Epithelial cell of esophagus (primary cell): ENCODE measurements around the gene GJB2.
A peak's percentile ranks its signal among the peaks of the same experiment; 100 is the strongest.

Source experiments
- DNase-seq: peaks from one replicate; pipeline ENCODE4 v3.0.0; 2010; ENCODE audit warnings: low read depth
- H3K4me3 ChIP-seq: 2 replicates; pipeline ENCODE4 v1.5.1; 2011; ENCODE audit warnings: mild to moderate bottlenecking, low read length, control low read depth
- CTCF ChIP-seq: IDR thresholded peaks from 2 replicates; pipeline ENCODE4 v1.5.1; 2011; ENCODE audit warnings: low read depth, mild to moderate bottlenecking, low read length, control low read depth, inconsistent platforms; ENCODE audit not compliant: insufficient read depth; ENCODE audit errors: missing control alignments

GJB2 gene

DNA sequence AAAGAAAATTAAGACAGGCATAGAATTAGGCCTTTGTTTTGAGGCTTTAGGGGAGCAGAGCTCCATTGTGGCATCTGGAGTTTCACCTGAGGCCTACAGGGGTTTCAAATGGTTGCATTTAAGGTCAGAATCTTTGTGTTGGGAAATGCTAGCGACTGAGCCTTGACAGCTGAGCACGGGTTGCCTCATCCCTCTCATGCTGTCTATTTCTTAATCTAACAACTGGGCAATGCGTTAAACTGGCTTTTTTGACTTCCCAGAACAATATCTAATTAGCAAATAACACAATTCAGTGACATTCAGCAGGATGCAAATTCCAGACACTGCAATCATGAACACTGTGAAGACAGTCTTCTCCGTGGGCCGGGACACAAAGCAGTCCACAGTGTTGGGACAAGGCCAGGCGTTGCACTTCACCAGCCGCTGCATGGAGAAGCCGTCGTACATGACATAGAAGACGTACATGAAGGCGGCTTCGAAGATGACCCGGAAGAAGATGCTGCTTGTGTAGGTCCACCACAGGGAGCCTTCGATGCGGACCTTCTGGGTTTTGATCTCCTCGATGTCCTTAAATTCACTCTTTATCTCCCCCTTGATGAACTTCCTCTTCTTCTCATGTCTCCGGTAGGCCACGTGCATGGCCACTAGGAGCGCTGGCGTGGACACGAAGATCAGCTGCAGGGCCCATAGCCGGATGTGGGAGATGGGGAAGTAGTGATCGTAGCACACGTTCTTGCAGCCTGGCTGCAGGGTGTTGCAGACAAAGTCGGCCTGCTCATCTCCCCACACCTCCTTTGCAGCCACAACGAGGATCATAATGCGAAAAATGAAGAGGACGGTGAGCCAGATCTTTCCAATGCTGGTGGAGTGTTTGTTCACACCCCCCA is 3.8 kb downstream of the GJB2 start:
- TF ChIP-seq CTCF, result peak; percentile 40
- no peak for DNase-seq

DNA sequence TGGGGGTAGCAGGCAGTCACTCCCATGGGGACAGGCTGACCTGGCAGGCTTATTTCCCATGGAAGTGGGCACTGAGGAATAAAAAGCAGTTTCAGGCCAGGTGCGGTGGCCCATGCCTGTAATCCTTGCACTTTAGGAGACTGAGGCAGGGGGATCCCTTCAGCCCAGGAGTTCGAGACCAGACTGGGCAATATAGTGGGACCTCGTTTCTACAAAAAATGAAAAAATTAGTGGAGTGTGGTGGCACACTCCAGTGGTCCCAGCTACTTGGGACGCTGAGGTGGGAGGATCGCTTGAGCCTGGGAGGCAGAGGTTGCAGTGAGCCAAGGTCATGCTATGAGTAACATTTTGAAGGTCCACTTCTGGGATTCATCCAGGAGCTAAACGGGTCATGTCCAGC is 6.0 kb downstream of the GJB2 start:
- DNase-seq, result no peak
- H3K4me3 ChIP-seq, result no peak overlapping the region
- no peak for TF ChIP-seq CTCF

More for the DNA sequence above, 3.8 kb downstream of the GJB2 start:
- no peak overlapping the region for H3K4me3 ChIP-seq

GRCh38 chr13:20185366-20186056 is 7.2 kb downstream of the GJB2 start:
- no peak overlapping the region for H3K4me3 ChIP-seq
- DNase-seq, result no peak
- no peak for TF ChIP-seq CTCF

GRCh38 chr13:20182231-20182846 is 10.4 kb downstream of the GJB2 start:
- peak; percentile 81 for DNase-seq
- TF ChIP-seq CTCF, result peak; percentile 98
- H3K4me3 ChIP-seq, result no peak overlapping the region

- no peak for DNase-seq
- H3K4me3 ChIP-seq, result no peak overlapping the region
- no peak for TF ChIP-seq CTCF
Measured at GRCh38 chr13:20181188-20181587, 11.6 kb downstream of the GJB2 start.

DNA sequence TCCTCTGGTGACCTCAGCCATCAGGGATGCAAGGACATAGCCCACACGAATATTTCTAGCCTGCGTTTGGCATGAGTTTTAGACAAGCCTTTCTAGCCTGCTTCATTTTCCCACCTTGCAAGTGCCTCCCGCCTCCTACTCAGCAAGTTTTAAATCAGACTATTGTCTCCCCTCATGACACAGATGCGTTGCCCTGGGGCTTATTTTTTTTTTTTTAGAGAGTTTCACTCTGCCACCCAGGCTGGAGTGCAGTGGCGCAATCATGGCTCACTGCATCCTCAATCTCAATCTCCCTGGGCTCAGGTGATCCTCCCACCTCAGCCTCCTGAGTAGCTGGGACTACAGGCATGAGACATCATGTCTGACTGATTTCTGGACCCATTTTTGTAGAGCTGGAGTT is 14.6 kb downstream of the GJB2 start:
- no peak for TF ChIP-seq CTCF
- no peak overlapping the region for H3K4me3 ChIP-seq
- DNase-seq, result peak; percentile 73
